ENCODE results near the gene SH3RF3. TPM values are rescaled to one million over a fixed set of nuclear protein-coding genes. Genes with fewer than 3 reads are reported as not detected.

The SH3RF3 gene
- total RNA-seq, 1 donor from 2014 or later = 6.3 TPM

DNA sequence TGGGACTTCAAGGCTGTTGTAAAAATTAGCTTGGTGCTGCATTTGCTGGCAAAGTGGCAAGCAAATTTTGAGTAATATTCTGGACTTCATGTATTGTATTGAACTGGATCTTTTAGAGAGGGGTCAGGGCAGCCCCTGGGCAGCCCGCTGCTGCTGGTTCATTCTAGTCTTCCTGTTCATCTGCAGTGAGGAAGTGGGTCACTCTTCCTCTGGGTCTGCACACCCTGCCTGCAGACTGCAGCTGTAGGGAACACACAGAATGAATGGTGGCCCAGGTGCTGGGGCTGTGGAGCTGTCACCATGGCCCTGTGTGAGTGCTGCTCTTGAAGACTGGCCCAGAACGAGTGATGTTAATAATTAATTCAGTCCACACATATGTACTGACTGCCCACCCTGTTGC is 9.4 kb downstream of the SH3RF3 start:
- no peak for DNase-seq (ENCODE audit: low read depth, low spot score)

DNA sequence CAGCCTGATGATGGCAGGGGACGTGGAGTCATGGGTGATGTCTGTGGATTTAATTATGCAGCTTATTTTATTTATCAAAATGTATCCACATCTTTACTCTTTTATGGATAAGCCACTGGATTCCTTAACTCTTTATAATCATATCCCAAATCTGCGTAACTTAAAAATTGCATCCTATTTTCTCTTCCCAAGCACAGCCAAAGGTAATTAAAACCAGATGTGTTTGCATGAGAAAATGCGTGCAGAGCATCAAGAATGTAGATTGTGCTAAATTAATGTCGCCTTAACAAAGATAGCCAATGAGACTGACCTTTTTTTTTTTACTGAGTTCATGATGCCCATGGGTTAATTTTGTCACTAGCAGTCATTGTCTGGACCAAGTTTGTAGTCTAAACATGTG is 10.0 kb downstream of the SH3RF3 start:
- DNase-seq (ENCODE audit: low read depth, low spot score) = no peak

DNA sequence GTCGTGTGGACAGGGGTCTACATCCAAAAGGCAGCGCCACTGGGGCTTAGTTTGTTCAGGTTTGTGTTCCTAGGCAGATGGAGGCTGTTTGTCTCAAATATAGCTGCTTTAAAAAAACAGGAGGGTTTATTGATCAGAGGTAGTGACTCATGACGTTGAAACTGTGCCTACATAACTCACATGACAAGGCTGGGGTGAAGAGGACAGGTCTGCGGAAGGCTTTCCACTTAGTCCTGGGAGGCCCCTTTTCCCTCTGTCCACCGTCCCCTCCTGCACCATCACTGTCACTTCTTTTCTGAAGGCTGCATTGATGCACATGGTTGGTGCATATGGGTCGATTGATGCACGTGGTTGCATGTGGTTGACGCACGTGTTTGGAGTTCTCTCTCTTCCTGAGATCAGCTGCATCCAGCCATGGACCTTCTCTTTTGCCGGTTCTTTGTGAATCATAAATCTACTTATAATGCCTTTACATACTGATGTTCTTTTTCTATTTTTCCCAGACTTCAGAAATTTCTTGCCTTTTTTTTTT is 10.9 kb downstream of the SH3RF3 start:
- DNase-seq (ENCODE audit: low read depth, low spot score) = no peak

DNA sequence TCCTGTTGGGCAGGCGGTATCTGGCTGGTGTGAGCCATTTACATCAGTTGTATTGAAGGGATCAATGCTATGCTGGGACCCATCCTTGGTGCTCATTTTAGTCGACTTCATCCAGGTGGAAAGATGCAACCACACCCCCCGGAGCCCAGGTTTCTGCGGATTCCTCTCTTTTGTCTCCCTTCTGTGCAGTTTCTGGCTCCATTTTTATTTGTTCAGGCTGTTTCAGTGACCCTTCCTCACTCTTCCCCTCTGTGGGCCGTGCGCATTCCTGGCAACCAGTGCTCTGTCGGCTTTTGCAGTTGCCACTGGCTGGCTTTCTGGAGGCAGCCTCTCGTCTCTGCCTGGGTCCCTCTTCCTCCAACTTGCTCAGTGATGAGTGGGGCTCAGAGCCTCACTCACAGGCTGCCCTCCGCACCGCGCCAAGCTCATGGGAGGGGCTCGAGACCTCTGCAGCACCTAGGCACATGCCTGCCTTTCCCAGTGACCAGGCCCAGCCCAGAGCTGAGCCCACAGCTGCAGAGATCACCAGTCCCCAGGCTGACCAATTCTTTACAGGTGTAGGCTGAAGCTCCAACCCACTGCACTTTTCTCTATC is 12.1 kb downstream of the SH3RF3 start:
- DNase-seq (ENCODE audit: low read depth, low spot score) = no peak

DNA sequence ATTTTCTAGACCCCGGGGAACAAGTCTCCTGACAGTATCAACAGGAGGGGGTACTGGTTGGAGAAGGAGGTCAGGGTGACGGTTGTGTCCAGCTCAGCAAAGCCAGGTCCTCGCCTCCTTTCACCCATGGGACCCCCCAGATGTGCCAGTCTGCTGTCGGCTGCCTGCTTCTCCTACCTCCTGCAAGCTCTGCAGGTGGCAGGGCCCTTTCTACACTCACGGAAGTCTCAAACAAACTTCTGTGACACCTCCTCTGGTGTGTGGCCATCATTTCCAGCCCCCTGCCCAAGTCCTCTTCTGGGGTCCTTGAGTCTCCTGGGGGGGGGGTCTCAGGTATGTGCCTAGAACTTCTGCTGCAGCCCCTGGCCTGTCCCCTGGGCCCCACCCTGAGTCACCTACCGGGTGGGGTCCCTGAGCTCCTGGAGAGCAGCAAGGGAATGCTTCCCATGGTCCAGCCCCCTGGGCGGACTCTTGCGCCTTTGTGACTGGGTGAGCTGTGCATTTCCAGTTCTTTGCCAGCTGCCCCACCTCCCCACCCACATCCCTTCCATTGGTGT is 12.8 kb downstream of the SH3RF3 start:
- DNase-seq (ENCODE audit: low read depth, low spot score) = no peak

DNA sequence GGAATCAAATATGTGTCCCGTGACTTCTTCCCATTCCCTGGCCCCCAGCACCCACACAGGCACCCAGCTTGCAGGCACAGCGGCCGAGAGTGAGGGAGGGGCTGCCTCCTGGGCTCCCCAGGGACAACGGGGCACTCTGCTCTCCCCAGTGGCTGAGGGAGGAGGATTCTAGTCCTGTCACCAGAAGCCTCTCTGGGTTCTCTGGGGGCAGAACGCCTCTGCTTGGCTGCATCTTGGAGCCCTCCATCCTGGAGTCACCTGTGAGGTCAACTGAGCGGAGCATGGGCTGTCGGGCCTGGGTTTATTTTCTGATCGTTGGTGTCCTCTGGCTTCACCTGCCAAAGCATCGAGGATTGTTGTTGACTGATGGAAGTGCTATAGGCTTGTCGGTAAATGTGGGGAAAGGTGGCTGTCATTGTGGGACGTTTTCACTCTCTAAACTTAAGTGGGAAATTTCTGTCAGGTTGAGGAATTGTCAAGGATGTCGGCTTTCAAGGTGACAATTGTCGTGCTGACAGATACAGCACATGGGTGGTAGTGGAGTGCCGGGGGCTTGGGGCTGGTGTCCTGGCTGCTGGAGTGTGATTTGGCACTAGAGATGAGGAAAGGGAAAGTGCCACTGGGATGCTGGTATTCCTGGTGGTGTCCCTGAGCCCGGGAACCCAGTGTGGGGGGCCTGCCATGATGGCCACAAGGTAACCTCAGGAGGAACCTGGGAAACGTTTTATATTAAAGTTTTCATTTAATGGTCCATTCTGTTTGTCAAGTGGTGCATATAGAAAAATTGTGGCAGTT is 13.6 kb downstream of the SH3RF3 start:
- no peak for DNase-seq (ENCODE audit: low read depth, low spot score)

DNA sequence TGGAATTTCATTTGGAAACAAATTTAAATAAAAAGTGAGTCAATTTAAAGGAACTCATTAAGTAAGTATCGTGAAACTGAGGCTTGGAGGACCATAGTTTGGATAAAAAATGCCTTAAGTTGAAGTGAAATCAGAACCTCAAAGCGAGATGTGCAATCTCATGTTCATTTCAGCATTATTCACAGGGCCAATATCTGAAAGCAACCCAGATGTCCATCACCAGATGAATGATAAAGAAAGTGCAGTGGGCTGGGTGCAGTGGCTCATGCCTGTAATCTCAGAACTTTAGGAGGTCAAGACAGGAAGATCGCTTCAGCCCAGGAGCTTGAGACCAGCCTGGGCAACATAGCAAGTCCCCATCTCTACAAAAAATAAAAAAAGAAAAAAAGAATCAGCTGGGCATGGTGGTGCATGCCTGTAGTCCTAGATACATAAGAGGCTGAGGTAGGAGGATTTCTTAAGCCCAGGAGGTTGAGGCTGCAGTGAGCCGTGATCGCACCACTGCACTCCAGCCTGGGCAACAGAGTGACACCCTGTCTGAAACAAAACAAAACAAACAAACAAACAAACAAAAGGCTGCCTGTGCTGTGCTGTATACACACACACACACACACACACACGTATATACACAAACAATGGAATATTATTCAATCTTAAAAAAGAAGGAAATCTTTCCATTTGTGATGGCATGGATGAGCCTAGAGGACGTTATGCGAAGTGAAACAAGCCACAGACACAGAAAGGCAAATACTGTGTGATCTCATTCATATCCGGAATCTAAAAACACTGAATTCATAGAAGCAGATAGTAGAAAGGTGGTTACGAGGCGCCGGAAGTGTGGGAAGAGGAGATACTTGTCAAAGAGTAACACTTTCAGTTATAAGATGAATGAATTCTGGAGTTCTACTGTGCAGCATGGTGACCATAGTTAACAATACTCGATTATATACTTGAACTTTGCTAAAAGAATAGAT is 14.5 kb downstream of the SH3RF3 start:
- no peak for DNase-seq (ENCODE audit: low read depth, low spot score)

DNA sequence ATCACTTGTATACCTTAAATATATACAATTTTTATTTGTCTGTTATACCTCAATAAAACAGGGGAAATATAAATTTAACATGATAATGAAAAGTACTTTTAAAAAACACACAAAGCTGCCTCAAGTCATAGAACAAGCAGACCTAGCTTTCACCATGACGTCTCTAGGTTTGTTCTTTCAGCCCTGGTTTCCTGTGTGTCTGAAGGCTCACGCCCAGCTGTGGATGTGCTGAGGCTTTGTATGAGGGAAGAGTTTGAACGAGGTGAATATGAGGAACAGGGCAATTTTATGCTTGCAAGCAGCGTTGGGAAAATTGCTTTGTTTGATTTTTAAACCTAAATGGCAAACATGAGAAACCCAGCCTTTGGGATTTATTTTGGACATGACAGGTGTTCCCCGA is 15.3 kb downstream of the SH3RF3 start:
- no peak for DNase-seq (ENCODE audit: low read depth, low spot score)

DNA sequence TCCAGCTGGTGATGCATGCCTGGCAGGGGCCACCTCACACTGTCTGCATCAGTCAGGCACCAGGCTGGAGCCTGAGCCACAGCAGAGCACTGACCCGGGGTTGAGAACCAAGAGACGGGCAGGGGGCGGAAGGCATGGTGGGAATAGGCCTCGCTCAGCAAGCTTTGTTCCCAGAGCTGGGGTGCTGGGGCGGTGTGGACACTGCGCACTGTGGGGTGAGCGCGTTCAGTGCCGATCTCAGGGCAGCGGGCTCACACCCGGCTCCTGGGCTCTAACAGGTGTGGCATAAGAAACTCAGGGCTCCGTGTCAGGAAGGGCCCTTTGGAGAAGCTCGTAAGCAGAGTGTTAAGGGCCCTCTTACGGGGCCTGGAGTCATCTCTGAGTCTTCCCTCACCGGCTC is 15.7 kb downstream of the SH3RF3 start:
- DNase-seq (ENCODE audit: low read depth, low spot score) = no peak

DNA sequence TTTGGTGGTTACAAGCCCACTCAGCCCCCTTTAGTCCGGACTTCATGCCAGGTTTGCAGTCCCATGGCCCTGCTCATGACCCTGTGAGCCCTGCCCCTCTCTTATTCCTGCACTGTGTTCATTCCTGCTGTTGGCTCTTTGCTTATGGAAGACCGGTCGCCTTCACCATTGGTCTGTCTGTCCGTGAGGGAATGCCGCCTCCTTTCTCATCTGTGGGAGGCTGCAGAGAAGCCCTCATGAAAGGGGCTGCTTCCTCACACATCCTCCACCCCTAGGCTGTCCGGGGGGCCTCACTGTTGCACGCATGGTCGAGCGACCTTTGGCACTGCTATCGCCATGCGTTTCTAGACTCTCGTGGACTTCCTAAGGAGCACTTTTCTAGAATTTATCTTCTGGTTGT is 16.3 kb downstream of the SH3RF3 start:
- DNase-seq (ENCODE audit: low read depth, low spot score) = no peak

DNA sequence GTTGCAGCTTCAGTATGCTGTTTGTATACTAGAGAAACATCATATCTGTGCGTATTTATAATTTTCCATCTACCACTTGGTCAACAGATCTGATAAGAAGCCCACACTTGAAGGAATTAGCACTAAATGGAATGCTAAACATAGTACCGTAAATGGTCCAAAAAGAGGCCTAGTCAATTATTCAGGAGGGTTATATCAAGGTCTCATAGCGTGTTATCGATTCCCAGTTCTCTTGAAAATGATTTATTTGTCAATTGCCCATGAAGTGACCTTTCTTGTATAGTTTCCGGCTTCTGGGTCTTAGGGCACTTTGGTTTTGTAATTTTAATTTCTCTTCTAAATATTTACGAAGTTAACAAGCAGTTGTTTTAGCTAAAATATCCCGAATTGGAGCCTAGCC is 18.4 kb downstream of the SH3RF3 start:
- no peak for DNase-seq (ENCODE audit: low read depth, low spot score)

DNA sequence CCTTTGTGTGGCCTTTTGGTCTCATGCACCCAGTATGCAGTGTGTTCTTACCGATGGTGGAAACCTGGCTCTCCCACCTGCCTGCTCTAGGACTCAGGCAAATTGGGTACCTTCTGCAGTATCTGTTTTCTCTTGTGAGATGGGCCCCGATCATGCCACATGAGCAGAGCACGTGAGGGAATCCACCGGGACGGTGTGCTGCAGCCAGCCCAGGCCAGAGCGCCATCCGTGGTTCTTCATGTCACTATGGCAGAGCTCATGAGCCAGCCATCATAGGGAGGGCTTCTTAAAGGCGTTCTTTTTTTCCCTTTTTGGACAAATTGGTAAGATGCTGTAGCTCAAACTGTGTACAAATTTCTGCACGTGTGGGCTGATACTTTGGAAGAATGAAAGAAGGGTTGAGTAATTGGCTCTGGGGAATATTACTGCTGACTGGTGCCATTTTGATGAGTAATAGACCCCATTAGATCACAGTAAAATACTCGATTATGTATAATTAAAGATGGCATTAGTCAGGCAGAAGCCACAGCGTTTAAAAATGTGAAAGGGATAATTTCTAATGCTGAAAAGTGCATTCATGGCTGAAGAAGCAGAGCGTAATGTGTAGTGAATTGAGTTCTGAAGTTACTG is 19.2 kb downstream of the SH3RF3 start:
- no peak for DNase-seq (ENCODE audit: low read depth, low spot score)

DNA sequence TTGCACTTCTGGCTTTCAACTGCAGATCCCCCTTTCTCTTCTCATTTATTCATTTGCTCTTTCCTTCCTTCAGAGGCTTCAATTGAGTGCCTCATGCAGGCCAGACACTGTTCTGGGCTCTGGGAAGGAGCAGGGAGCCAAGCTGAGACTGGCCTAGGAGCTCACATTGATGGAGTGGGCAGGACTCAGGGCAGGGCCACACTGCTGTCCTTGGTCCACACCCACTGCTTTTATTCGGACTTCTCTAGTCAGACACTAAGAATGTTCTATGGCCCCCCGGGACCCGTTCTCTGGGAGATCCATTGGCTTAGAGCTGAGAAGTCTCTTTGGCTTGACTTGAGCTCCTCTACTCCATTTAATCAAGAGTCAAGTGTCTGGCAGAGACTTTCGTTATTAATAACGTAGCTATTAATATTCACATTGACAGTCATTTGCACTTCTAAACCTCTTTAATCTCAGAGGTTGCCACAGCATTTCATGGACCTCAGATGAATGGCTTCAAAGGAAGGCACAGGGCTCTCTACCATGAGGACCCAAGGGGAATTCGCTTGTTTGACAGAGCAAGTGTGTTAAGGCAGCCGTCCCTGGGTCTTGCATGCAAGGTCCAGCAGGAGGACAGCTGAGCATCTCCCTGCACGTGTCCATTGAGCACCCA is 20.1 kb downstream of the SH3RF3 start:
- no peak for DNase-seq (ENCODE audit: low read depth, low spot score)

DNA sequence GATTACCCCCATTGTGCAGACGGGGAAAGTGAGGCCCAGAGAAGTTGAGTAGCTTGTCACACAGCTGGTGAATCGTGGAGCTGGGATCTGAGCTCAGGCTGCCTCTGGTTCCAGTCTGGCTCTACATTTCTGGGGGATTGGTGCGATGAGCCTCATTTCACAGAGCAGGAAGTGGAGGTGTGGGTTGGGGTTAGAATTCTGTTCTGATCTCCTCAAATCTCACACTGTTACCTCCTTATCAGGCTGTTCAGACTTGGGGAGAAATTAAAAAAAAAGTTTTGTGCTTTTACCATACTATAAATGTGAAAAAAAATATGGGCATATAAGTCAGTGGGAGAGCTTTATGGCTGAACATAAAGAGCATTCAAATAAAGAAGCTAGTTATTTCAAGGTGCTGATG is 21.6 kb downstream of the SH3RF3 start:
- no peak for DNase-seq (ENCODE audit: low read depth, low spot score)

DNA sequence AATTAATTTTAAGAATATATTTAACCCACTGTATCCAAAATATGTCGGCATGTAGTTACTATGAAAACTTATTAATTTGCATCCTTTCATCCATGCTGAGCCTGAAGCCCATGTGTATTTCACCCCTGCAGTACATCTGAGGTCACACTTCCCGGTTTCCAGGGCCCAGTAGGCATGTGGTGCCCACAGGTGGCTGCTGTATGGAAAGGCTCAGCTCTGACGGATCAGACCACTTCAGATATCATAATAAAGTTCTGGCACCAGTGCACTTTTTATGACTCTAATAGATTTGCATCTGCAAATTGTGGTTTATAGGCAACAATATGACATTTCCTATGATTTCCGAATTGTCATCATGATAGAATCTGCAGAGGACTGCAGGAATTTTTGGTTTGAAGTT is 22.5 kb downstream of the SH3RF3 start:
- DNase-seq (ENCODE audit: low read depth, low spot score) = no peak

DNA sequence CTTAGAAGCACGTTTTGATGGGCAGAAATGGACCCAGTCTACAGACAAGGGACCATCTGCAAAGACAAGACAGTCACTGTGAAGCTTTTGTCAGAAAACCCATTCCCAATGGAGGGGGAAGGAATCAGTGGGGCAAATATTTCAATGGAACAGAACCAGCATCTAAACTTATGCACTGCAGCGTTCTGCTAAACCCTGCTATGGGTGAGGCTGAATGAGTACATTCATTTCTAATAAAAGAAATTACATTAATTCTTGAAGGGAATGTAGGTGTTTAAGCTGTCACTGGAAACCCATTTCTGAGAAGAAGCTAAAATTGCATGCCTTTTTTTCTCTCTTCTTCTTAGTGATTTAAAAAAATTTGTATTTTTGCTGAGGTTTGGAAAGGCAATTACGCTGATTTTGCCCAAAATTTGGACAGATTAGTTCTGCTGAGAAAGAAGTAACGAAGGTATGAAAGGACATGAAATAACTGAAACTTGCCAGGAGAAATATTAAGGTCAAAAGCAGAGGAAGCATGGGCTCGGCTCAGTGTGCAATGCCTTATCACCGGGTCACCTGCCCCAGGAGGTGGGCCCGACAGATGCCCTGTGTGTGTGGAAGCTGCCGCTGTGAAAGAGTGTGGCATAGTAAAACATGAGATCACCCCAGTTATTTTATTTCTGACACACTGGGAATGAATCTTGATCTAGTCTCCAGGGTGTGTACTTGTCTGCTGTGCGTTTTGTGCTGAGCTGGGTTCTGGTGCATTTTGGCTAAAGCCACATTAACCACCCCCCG is 24.2 kb downstream of the SH3RF3 start:
- DNase-seq (ENCODE audit: low read depth, low spot score) = no peak

DNA sequence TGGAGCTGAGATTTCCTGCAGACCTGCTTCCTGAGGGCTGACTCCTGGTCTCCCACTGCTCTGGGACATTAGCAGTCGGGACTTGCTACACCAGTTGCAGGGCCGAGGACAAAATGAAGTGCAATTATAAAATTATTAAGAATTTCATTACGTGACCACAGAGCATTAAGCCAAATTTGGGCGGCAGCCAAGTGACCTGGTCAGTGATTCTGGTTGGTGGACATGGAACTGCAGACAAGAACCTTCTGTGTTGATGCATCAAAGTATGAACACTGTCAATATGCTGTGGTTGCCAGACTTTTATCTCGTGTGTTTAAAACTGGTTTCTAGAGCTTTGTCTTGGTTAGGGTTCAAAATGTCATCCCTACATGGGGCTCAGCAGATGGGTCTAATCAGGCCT is 24.8 kb downstream of the SH3RF3 start:
- DNase-seq (ENCODE audit: low read depth, low spot score) = no peak

DNA sequence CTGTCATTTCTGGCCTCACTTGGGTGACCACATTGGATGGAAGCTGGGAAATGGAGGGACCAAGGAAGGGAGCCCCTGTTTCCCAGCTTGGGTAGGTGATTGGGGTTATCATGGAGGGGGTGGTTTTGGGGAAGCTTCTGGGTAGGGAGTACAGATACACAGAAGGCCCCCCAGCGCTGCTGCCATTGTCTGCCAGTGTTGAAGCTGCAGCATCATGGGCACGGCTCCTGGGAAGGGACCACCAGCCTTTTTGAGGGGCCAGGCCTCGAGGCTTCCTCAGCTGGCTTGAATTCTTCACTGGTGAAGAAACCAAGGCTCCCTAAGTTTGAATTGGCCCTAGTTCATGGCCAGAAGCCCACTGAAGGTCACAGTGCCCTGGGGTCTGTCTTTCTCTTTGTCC is 25.2 kb downstream of the SH3RF3 start:
- no peak for DNase-seq (ENCODE audit: low read depth, low spot score)

DNA sequence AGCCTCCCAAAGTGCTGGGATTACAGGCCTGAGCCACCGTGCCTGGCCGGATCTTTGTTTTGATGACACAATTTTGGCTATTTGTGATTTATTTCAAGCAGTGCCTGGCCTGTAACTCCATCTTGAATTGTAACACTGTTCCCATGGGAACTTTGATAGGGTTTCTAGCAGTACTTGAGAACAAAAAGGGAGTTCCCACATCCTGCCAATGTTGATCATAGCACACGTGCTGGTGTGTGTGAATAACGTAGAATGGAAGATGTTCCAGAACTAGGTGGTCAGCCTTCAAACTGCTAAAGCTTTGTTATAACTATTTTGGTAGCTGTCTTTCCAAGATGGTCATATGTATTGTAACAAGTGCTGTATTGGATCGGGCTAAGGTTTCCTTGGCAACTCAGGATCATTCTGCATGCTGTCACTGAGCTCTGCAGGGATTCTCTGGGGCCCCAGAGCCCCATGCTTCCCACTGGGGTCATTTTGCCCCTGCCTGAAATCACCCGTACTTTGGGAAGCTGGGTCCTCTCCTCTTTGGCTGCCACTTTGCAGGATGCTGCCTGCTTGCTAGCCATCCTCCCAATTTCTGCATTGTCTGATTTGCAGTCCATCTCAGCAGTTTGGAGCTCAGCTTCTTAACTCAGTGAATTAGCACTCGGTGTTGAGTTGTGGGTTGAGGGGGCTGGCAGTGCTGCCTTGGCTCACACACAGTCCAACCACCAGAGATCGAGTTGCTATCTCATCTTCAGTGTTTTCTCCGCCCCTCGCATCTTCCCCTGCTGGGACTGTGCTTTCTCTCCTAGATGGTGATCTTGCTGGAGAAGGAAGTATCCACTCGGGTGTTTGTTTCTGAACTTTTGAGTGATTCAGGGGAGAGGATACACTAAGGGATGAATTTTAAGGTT is 26.8 kb downstream of the SH3RF3 start:
- no peak for DNase-seq (ENCODE audit: low read depth, low spot score)

All from pulmonary artery endothelial cell (primary cell).